DOHH2 (cell line): Measurements from ENCODE around the gene RGS16.

Source experiments
- H3F3A ChIP-seq: fragments of 200-600 bp; sonication (generic), shearing (Covaris generic); 2 replicates; pipeline ENCODE4 v1.6.0; 2016; ENCODE audit warnings: antibody characterized with exemption, mild to moderate bottlenecking; ENCODE audit not compliant: control insufficient read depth, insufficient read depth
- H3K27ac ChIP-seq: fragments of 200-600 bp; sonication (generic); 2 replicates; pipeline ENCODE4 v1.5.1; 2014; ENCODE audit warnings: low read depth, mild to moderate bottlenecking, low read length, moderate library complexity
- H3K27me3 ChIP-seq: fragments of 200-600 bp; sonication (generic); 2 replicates; pipeline ENCODE4 v1.6.1; 2014; ENCODE audit warnings: mild to moderate bottlenecking, low read length, mixed read lengths; ENCODE audit not compliant: control insufficient read depth
- H3K36me3 ChIP-seq: fragments of 200-600 bp; sonication (generic); 2 replicates; pipeline ENCODE4 v1.6.1; 2014; ENCODE audit warnings: mild to moderate bottlenecking, low read length, moderate library complexity, mixed read lengths; ENCODE audit not compliant: control insufficient read depth
- H3K4me1 ChIP-seq: fragments of 200-600 bp; sonication (generic); 2 replicates; pipeline ENCODE4 v1.6.1; 2014; ENCODE audit warnings: mild to moderate bottlenecking, low read length, mixed read lengths; ENCODE audit not compliant: control insufficient read depth
- H3K4me2 ChIP-seq: fragments of 200-600 bp; sonication (generic); 2 replicates; pipeline ENCODE4 v1.6.0; 2014; ENCODE audit warnings: mild to moderate bottlenecking, low read length, moderate library complexity
- H3K4me3 ChIP-seq: fragments of 200-600 bp; sonication (generic); 2 replicates; pipeline ENCODE4 v1.5.1; 2014; ENCODE audit warnings: mild to moderate bottlenecking, low read length, mixed read lengths
- H3K79me2 ChIP-seq: fragments of 200-600 bp; sonication (generic); 2 replicates; pipeline ENCODE4 v1.6.1; 2014; ENCODE audit warnings: mild to moderate bottlenecking, low read length, mixed read lengths; ENCODE audit not compliant: control insufficient read depth
- H3K9me2 ChIP-seq: fragments of 200-600 bp; sonication (generic); replicated peaks from 2 replicates; pipeline ENCODE4 v1.6.1; 2014; ENCODE audit warnings: mild to moderate bottlenecking, low read length, mixed read lengths; ENCODE audit not compliant: control insufficient read depth
- H3K9me3 ChIP-seq: fragments of 200-600 bp; sonication (generic); 2 replicates; pipeline ENCODE4 v1.6.1; 2014; ENCODE audit warnings: antibody characterized with exemption, low read length, mixed read lengths; ENCODE audit not compliant: control insufficient read depth, insufficient read depth
- H4K20me1 ChIP-seq: fragments of 200-600 bp; sonication (generic); 2 replicates; pipeline ENCODE4 v1.6.0; 2014; ENCODE audit warnings: low read depth, mild to moderate bottlenecking, antibody characterized with exemption, low read length, moderate library complexity; ENCODE audit not compliant: control insufficient read depth, insufficient read depth
- CTCF ChIP-seq: fragments of 200-600 bp; sonication (generic); IDR thresholded peaks from one replicate; pipeline ENCODE4 v1.5.1; 2014; ENCODE audit warnings: antibody characterized with exemption, mild to moderate bottlenecking, low read depth, low read length; ENCODE audit not compliant: poor library complexity, severe bottlenecking
- EZH2phosphoT487 ChIP-seq: fragments of 200-600 bp; sonication (generic); IDR thresholded peaks from 2 replicates; pipeline ENCODE4 v1.6.1; 2017; ENCODE audit warnings: borderline replicate concordance, mild to moderate bottlenecking, antibody characterized with exemption, low read length, moderate library complexity, mixed read lengths

Gene RGS16

GRCh38 chr1:182561456-182561855 lies 42.7 kb downstream of the RGS16 start:
- Histone ChIP-seq H3K27me3 (no peaks in the 10 kb centered on the region), H3K9me3 (no peaks in the 10 kb centered on the region), H3K4me1 (0 out of 2 replicates have a peak, but pooled peaks cover 3% of the 10 kb centered on the region), H3K4me2 (no peak overlapping the region), H3K36me3 (no peaks in the 10 kb centered on the region), H4K20me1 (no peaks in the 10 kb centered on the region), H3K79me2 (no peaks in the 10 kb centered on the region), H3F3A (no peaks in the 10 kb centered on the region), H3K4me3 (no peak overlapping the region), H3K9me2 (no peaks in the 10 kb centered on the region; the same call in 1 of the 2 replicates), H3K27ac (no peak overlapping the region)
- TF ChIP-seq CTCF, result no peak
- no peak for TF ChIP-seq EZH2phosphoT487

- Histone ChIP-seq H3K9me3 (no peaks in the 10 kb centered on the region), H3F3A (no peaks in the 10 kb centered on the region), H3K4me1 (0 out of 2 replicates have a peak, but pooled peaks cover under 1% of the 10 kb centered on the region), H3K9me2 (no peaks in the 10 kb centered on the region; the same call in 1 of the 2 replicates), H3K27me3 (no peaks in the 10 kb centered on the region), H4K20me1 (no peaks in the 10 kb centered on the region), H3K4me2 (no peak overlapping the region), H3K36me3 (no peaks in the 10 kb centered on the region), H3K4me3 (no peak overlapping the region), H3K27ac (no peak overlapping the region), H3K79me2 (no peaks in the 10 kb centered on the region)
- TF ChIP-seq CTCF (no peak), EZH2phosphoT487 (no peak)
These were observed 43.7 kb downstream of the RGS16 start for GRCh38 chr1:182560392-182560984.

GRCh38 chr1:182556279-182556678 lies 47.9 kb downstream of the RGS16 start:
- no peaks in the 10 kb centered on the region for H3K79me2 ChIP-seq
- no peaks in the 10 kb centered on the region for H4K20me1 ChIP-seq
- no peaks in the 10 kb centered on the region for H3K27me3 ChIP-seq
- H3K4me3 ChIP-seq, result no peak overlapping the region
- TF ChIP-seq CTCF (no peak), EZH2phosphoT487 (no peak)
- no peaks in the 10 kb centered on the region for H3K4me1 ChIP-seq
- no peaks in the 10 kb centered on the region for H3F3A ChIP-seq
- no peak overlapping the region for H3K27ac ChIP-seq
- H3K36me3 ChIP-seq, result no peaks in the 10 kb centered on the region
- H3K9me3 ChIP-seq, result no peaks in the 10 kb centered on the region; the same call in 1 of the 2 replicates
- H3K4me2 ChIP-seq, result no peak overlapping the region
- no peaks in the 10 kb centered on the region; the same call in 1 of the 2 replicates for H3K9me2 ChIP-seq
